ENCODE measurements around the gene STAT1.
"Not testable (repeated sequence)": the region's sequence is repeated elsewhere in the genome, so short reads cannot be mapped to it uniquely, and the experiment has no call there.

STAT1 gene

DNA sequence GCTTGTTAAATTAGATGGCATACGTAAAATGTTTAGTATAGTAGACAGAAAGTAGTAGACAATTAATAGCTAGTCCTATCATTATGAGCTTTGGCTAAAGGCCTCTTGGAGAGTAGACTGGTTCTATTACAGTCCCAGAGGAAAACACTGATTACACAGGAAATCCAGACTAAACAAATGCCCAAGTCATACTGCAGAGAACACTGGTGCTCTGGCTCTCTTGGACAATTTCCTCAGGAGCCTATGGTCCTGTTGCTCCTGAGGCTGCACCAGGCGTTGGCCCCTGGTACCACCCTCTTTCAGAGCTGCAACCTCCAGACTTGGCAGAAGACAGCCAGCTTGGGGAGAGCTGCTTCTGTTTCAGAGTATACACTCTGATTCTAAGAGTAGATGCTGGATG is 41.8 kb downstream of the STAT1 start:
- H3K27ac ChIP-seq (ENCODE audit: low read depth, low read length) = no peak overlapping the region
- no peaks in the 10 kb centered on the region for H3K27me3 ChIP-seq (ENCODE audit: control insufficient read depth, insufficient read depth, low read length)
- no peak overlapping the region for H3K9ac ChIP-seq (ENCODE audit: low read depth, low read length)
- peaks cover 90% of the 10 kb centered on the region for H3K36me3 ChIP-seq (ENCODE audit: control insufficient read depth, insufficient read depth, low read length)
- H3K4me3 ChIP-seq (ENCODE audit: low read depth, low read length) = no peak overlapping the region
- no peaks in the 10 kb centered on the region for H3K9me3 ChIP-seq (ENCODE audit: control insufficient read depth, insufficient read depth, low read length)
- H3K4me1 ChIP-seq (ENCODE audit: control insufficient read depth, insufficient read depth, low read length) = no peaks in the 10 kb centered on the region

DNA sequence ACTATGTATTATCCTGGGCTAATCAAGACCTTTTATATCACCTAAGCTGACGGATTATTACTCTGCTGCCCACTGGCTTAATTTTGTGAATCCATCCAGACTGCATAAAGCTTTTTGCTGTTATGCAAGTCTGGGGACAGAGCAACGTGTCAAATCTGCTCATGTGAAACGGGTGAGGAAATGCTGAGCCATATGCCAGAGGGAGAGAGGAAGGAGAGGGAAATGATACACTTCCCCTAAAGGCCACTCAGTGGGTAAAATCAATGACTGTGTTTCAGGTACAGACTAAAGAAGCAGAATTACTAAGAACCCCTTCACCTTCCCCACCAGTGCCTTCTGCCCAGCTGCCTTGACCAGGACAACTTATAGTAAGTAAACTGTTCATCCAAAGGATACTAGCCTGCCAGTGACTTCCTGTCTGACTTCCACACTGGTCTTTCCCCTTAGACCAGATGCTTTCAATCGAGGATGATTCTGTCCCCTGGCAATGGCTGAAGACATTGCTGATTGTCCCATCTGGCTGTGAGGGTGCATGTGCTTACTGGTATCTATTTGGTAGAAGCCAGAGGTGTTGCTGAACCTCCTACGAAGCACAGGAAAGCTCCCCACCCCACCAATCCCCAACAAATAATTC is 43.0 kb downstream of the STAT1 start:
- Histone ChIP-seq H3K36me3 (ENCODE audit: control insufficient read depth, insufficient read depth, low read length) (peaks cover 85% of the 10 kb centered on the region), H3K27ac (ENCODE audit: low read depth, low read length) (no peak overlapping the region), H3K9ac (ENCODE audit: low read depth, low read length) (no peak overlapping the region), H3K27me3 (ENCODE audit: control insufficient read depth, insufficient read depth, low read length) (no peaks in the 10 kb centered on the region), H3K4me3 (ENCODE audit: low read depth, low read length) (no peak overlapping the region), H3K4me1 (ENCODE audit: control insufficient read depth, insufficient read depth, low read length) (no peaks in the 10 kb centered on the region), H3K9me3 (ENCODE audit: control insufficient read depth, insufficient read depth, low read length) (no peaks in the 10 kb centered on the region)

DNA sequence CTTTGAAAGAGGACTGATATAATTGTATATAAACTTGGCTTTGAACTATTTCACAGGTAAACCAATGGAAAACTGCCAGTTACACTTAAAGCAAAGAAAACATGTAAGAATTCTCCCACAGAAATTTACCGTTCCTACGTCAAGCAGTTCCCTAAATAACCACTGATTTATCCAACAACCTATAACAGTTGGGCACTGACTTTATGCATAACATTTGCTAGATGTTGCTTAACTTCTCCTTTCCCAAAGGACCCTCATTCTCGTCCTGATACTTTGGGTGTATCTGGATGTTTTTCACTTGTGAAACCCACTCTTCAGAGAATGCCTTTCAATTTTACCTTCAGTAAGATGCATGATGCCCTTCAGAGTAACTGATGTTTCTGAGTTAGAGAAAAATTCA is 43.8 kb downstream of the STAT1 start:
- Histone ChIP-seq H3K36me3 (ENCODE audit: control insufficient read depth, insufficient read depth, low read length) (peaks cover 80% of the 10 kb centered on the region), H3K4me1 (ENCODE audit: control insufficient read depth, insufficient read depth, low read length) (no peaks in the 10 kb centered on the region), H3K27me3 (ENCODE audit: control insufficient read depth, insufficient read depth, low read length) (no peaks in the 10 kb centered on the region), H3K4me3 (ENCODE audit: low read depth, low read length) (no peak overlapping the region), H3K9me3 (ENCODE audit: control insufficient read depth, insufficient read depth, low read length) (no peaks in the 10 kb centered on the region), H3K9ac (ENCODE audit: low read depth, low read length) (no peak overlapping the region), H3K27ac (ENCODE audit: low read depth, low read length) (no peak overlapping the region)

DNA sequence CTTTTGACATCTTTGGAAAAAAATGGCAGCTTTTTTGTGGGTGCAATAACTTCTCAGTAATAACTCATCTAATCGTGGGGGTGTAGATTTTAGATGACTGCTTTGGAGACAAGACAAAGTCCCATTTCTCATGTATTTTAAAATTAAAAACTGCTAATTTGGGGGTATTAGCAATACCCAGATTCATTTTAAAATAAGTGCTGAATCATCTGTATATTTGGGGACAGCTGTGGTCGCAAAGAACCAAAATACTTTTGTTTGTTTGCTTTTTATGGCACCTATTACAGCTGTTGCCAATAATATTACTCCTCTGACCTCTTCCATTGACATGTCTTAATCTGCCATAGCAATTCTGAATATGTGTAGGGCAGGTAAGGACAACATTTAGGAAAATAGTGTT is 45.4 kb downstream of the STAT1 start:
- Histone ChIP-seq H3K9me3 (ENCODE audit: control insufficient read depth, insufficient read depth, low read length) (no peaks in the 10 kb centered on the region), H3K36me3 (ENCODE audit: control insufficient read depth, insufficient read depth, low read length) (peaks cover 73% of the 10 kb centered on the region)

DNA sequence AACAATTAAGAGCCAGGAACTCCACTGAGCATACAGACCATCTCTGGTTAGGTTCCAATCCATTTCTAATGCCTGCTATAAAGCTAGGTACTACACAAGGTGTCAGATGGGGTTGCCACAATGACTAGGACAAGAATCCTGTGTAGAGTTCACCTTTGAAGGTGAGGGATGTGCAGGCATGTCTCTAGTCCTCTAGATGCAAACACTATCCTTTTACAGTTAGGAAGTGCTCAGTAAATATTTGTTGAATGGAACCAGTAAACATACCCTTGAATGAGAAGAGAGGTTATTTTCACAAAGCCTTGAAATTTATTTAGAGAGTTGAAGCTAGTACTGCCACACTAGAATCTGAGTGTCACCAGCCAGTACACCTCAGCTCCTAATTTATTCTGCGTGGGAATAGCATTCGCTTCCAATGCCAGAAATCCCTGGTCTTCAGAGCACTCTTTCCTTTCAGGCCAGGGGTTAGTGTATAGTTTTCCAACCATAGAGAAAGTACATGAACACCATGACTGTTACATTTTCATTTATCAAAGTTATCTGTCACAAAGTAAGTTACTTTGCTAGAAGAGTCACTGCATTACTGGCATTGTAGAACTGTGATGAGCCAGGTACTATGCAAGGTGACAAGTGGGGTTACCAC is 48.3 kb downstream of the STAT1 start:
- Histone ChIP-seq H3K27ac (ENCODE audit: low read depth, low read length) (no peak overlapping the region), H3K36me3 (ENCODE audit: control insufficient read depth, insufficient read depth, low read length) (peaks cover 48% of the 10 kb centered on the region), H3K4me1 (ENCODE audit: control insufficient read depth, insufficient read depth, low read length) (no peaks in the 10 kb centered on the region), H3K9ac (ENCODE audit: low read depth, low read length) (no peak overlapping the region), H3K27me3 (ENCODE audit: control insufficient read depth, insufficient read depth, low read length) (no peaks in the 10 kb centered on the region), H3K9me3 (ENCODE audit: control insufficient read depth, insufficient read depth, low read length) (no peaks in the 10 kb centered on the region), H3K4me3 (ENCODE audit: low read depth, low read length) (no peak overlapping the region)

More for the DNA sequence above, 45.4 kb downstream of the STAT1 start:
- Histone ChIP-seq H3K4me3 (ENCODE audit: low read depth, low read length) (no peak overlapping the region), H3K27me3 (ENCODE audit: control insufficient read depth, insufficient read depth, low read length) (no peaks in the 10 kb centered on the region), H3K27ac (ENCODE audit: low read depth, low read length) (no peak overlapping the region), H3K4me1 (ENCODE audit: control insufficient read depth, insufficient read depth, low read length) (no peaks in the 10 kb centered on the region), H3K9ac (ENCODE audit: low read depth, low read length) (no peak overlapping the region)

DNA sequence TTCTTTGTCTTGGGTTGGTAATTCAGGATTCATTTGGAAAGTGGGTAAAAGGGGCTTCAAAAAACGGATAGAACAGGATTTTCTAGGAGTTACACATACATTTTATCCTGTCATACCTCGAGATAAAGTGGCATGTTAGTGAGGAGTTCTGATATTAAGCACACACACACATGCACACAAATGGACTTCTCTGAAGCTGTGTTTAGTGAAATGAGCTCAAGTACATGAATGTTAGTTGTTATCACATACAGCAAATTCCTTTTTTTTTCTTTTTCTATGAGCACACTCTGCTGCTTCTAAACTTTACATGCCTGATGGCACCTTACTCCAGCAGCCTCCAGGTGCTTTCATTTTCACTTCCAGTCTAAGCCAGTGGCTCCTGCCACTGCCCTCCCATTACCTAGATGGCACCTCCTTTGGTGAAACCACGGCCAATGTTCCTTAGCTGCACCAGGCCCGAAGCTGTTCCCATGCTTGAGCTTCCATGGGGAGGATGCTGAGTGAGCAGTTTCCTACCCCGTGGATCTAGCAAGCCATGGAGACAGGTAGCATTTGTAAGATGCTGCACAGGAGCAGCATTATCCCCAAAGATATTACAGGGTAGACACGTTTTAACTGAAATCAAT is 49.7 kb downstream of the STAT1 start:
- H3K9me3 ChIP-seq (ENCODE audit: control insufficient read depth, insufficient read depth, low read length) = no peaks in the 10 kb centered on the region
- H3K36me3 ChIP-seq (ENCODE audit: control insufficient read depth, insufficient read depth, low read length) = peaks cover 34% of the 10 kb centered on the region
- no peak overlapping the region for H3K27ac ChIP-seq (ENCODE audit: low read depth, low read length)
- H3K4me1 ChIP-seq (ENCODE audit: control insufficient read depth, insufficient read depth, low read length) = no peaks in the 10 kb centered on the region
- no peaks in the 10 kb centered on the region for H3K27me3 ChIP-seq (ENCODE audit: control insufficient read depth, insufficient read depth, low read length)
- no peak overlapping the region for H3K9ac ChIP-seq (ENCODE audit: low read depth, low read length)
- H3K4me3 ChIP-seq (ENCODE audit: low read depth, low read length) = no peak overlapping the region

DNA sequence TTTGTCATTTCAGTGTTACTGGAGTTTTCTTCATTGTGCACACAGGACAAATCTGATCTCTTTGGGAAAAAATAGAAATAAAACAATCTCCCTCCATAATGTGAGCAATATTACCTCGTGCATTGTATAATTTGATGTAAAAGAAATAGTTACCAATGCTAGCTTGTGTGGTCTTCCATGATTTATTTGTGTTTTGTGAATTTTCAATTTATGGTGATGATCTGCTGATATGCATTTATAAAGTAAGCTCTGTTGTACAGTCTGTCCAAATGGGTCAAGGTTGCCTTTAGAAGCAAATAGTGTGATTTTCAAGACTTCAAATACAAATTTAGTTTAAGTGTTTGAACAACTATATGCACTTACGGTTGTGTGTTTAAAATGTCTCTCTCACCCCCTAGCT is 50.9 kb downstream of the STAT1 start:
- H3K36me3 ChIP-seq (ENCODE audit: control insufficient read depth, insufficient read depth, low read length) = peaks cover 25% of the 10 kb centered on the region
- no peaks in the 10 kb centered on the region for H3K9me3 ChIP-seq (ENCODE audit: control insufficient read depth, insufficient read depth, low read length)
- no peak overlapping the region for H3K4me3 ChIP-seq (ENCODE audit: low read depth, low read length)
- no peak overlapping the region for H3K27ac ChIP-seq (ENCODE audit: low read depth, low read length)
- no peak overlapping the region for H3K9ac ChIP-seq (ENCODE audit: low read depth, low read length)
- H3K4me1 ChIP-seq (ENCODE audit: control insufficient read depth, insufficient read depth, low read length) = no peaks in the 10 kb centered on the region
- no peaks in the 10 kb centered on the region for H3K27me3 ChIP-seq (ENCODE audit: control insufficient read depth, insufficient read depth, low read length)

DNA sequence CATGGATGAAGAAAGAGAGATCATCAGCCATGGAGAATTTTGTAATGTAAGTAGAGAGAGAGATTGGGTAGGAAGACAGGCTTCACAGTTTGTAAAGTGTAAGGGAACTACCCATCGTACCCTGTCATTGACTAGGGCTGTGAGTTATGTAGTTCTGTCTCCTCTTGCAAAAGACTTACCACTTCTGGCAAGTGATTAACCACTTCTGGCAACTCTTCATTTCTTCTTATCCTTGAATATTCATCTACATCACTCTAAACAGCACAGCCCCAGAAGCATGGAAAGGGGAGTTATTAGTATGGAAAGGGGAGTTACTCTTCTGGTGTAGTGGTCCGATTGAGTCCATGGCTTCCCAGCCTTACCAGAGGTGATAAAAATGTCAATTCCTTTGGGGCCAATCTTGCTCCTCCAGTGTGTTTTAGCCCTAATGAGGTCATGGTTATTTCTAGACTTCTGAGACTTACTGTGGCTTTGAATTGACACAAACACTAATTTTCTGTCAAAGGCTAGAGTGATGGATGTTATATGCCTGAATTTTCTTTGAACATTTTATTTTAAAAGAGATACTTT is 52.0 kb downstream of the STAT1 start:
- Histone ChIP-seq H3K4me1 (ENCODE audit: control insufficient read depth, insufficient read depth, low read length) (no peaks in the 10 kb centered on the region), H3K27me3 (ENCODE audit: control insufficient read depth, insufficient read depth, low read length) (no peaks in the 10 kb centered on the region), H3K27ac (ENCODE audit: low read depth, low read length) (no peak overlapping the region), H3K9ac (ENCODE audit: low read depth, low read length) (no peak overlapping the region), H3K4me3 (ENCODE audit: low read depth, low read length) (no peak overlapping the region), H3K36me3 (ENCODE audit: control insufficient read depth, insufficient read depth, low read length) (peaks cover 17% of the 10 kb centered on the region), H3K9me3 (ENCODE audit: control insufficient read depth, insufficient read depth, low read length) (no peaks in the 10 kb centered on the region)

DNA sequence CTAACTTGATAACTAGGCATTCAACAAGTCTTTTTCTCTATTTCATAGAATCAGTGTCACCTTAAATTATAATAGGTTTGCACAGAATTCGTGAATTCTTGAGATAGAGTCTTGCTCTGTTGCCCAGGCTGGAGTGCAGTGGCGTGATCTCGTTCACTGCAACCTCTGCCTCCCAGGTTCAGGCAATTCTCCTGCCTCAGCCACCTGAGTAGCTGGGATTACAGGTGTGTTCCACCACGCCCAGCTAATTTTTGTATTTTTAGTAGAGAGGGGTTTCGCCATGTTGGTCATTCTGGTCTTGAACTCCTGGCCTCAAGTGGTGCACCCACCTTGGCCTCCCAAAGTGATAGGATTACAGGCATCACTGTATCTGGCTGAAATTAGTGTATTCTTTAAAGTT is 52.9 kb downstream of the STAT1 start:
- not testable (repeated sequence) for H3K27me3 ChIP-seq (ENCODE audit: control insufficient read depth, insufficient read depth, low read length); H3K9me3 ChIP-seq (ENCODE audit: control insufficient read depth, insufficient read depth, low read length); H3K27ac ChIP-seq (ENCODE audit: low read depth, low read length); H3K4me3 ChIP-seq (ENCODE audit: low read depth, low read length); H3K4me1 ChIP-seq (ENCODE audit: control insufficient read depth, insufficient read depth, low read length); H3K9ac ChIP-seq (ENCODE audit: low read depth, low read length)
- peaks cover 13% of the 10 kb centered on the region for H3K36me3 ChIP-seq (ENCODE audit: control insufficient read depth, insufficient read depth, low read length)

DNA sequence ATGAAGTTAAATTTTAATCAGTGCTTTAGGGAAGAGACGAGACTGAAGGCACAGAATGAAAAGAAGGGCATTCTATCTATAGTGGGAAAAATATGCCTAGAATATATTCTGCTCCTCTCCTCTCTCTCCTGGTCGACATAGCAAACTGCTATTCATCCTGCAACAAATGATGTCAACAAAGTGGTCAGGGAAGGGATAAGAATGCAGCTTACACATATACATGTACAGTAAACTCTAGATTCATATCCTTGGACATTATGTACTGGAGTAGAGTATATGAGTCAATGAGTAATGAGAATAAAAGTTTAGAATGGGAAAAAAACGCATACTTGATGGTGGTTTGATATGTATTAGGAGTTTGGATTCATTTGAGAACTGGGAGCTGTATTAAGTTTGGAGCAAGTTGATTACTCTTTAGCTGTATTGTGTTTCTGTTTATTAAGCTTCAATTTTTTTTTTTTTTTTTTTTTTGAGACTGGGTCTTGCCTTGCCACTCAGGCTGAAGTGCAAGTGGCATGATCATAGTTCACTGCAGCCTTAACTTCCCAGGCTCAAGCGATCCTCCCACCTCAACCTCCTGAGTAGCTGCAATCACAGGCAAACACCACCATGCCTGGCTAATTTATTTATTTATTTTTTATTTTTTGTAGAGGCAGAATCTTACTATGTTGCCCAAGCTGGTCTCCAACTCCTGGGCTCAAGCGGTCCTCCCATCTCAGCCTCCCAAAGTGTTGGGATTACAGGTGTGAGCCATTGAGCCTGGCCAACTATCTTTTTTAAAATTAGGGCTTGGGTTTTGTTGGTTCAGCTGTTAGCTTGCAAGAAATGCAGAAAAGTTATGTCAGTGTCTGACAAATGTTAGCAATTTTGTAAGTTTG is 53.8 kb downstream of the STAT1 start:
- Histone ChIP-seq H3K27me3 (ENCODE audit: control insufficient read depth, insufficient read depth, low read length) (no peaks in the 10 kb centered on the region), H3K4me3 (ENCODE audit: low read depth, low read length) (no peak overlapping the region), H3K9ac (ENCODE audit: low read depth, low read length) (no peak overlapping the region), H3K9me3 (ENCODE audit: control insufficient read depth, insufficient read depth, low read length) (no peaks in the 10 kb centered on the region), H3K4me1 (ENCODE audit: control insufficient read depth, insufficient read depth, low read length) (no peaks in the 10 kb centered on the region), H3K36me3 (ENCODE audit: control insufficient read depth, insufficient read depth, low read length) (peaks cover 9% of the 10 kb centered on the region), H3K27ac (ENCODE audit: low read depth, low read length) (no peak overlapping the region)
